Hepatocyte (in vitro differentiated cells): Measurements from ENCODE around the gene LHX8.

Source experiments
- EZH2 ChIP-seq: fragments of 200-600 bp; sonication (generic); IDR thresholded peaks from 2 replicates; pipeline ENCODE4 v1.6.1; 2016; ENCODE audit warnings: antibody characterized with exemption, mild to moderate bottlenecking, borderline replicate concordance
- TF ChIP-seq, protein P1 (sequence below): fragments of 200-600 bp; sonication (generic); IDR thresholded peaks from 2 replicates; pipeline ENCODE4 v1.5.1; 2016; ENCODE audit warnings: antibody characterized with exemption, mild to moderate bottlenecking; ENCODE audit not compliant: poor library complexity

DNA sequence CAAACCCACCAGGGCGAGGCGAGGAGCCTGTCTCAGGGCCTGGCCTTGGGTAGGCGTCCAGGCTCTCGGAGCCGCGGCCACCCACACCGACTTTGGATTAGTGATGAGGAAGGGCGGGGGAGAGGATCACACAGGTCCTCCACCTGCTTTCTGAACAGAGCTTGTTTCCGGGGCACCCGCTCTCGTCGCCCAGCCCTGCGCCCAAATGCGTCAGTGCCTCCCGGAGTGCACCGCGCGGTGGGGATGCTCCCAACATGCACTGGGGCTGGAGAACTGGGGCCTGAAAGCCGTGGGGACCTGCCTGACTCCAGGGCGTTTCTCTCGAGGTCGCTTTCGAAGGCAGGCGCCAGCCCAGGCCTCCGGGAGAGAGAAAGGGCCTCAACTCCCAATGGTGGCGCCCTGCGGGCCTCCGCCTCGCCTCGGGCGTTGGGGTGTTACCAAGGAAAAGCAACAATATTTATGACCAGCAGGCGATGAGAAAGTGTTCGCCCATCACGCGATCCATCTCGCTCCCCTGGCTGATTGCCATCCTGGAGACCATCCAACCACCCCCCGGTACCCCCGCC is 8.9 kb upstream of the LHX8 start:
- TF ChIP-seq, protein P1, sequence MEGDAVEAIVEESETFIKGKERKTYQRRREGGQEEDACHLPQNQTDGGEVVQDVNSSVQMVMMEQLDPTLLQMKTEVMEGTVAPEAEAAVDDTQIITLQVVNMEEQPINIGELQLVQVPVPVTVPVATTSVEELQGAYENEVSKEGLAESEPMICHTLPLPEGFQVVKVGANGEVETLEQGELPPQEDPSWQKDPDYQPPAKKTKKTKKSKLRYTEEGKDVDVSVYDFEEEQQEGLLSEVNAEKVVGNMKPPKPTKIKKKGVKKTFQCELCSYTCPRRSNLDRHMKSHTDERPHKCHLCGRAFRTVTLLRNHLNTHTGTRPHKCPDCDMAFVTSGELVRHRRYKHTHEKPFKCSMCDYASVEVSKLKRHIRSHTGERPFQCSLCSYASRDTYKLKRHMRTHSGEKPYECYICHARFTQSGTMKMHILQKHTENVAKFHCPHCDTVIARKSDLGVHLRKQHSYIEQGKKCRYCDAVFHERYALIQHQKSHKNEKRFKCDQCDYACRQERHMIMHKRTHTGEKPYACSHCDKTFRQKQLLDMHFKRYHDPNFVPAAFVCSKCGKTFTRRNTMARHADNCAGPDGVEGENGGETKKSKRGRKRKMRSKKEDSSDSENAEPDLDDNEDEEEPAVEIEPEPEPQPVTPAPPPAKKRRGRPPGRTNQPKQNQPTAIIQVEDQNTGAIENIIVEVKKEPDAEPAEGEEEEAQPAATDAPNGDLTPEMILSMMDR: no peak
- no peak for TF ChIP-seq EZH2
